SK-N-SH (cell line): ENCODE measurements around the gene EIF1. TPM values are rescaled to one million over a fixed set of nuclear protein-coding genes. Genes with fewer than 3 reads are reported as not detected.

ENCODE experiments used
- CTCF ChIA-PET: fragments of 300-600, 350-600 bp; formaldehyde crosslinking; extraction: SDS; loops from one replicate; lab custom pipeline; 2021; lab: Yijun Ruan, JAX
- POLR2A ChIA-PET: fragments of 350-600 bp; sonication (Branson Sonifier 250); formaldehyde crosslinking; extraction: SDS; loops from one replicate; lab custom pipeline; 2020; ENCODE audit warnings: antibody characterized with exemption, inconsistent platforms; lab: Yijun Ruan, JAX
- DNase-seq: peaks from one replicate; pipeline ENCODE4 v3.0.0; 2012
- H2AFZ ChIP-seq: fragments of 200-600 bp; sonication (generic); 2 replicates; pipeline ENCODE4 v1.8.1; 2016; ENCODE audit warnings: antibody characterized with exemption, mild to moderate bottlenecking, low read depth
- H3F3A ChIP-seq: fragments of 200-600 bp; sonication (generic); replicated peaks from 2 replicates; pipeline ENCODE3; 2016; ENCODE audit warnings: antibody characterized with exemption, mild to moderate bottlenecking; ENCODE audit not compliant: insufficient read depth
- H3K27ac ChIP-seq, 2 experiments: fragments of 200-500 bp in 1 of 2; fragments of 200-600 bp in 1 of 2; sonication (Bioruptor generic) in 1 of 2; sonication (generic), shearing (Covaris generic) in 1 of 2; 2 replicates each; pipeline versions ENCODE4 v1.5.1 to v1.6.1; 2014 to 2016; ENCODE audit warnings: low read depth in 2 of 2, inconsistent platforms in 1 of 2, low read length in 1 of 2, mild to moderate bottlenecking in 1 of 2, mixed read lengths in 1 of 2
- H3K27me3 ChIP-seq: fragments of 200-600 bp; sonication (generic), shearing (Covaris generic); 2 replicates; pipeline ENCODE4 v1.6.1; 2016; ENCODE audit warnings: mixed run types; ENCODE audit not compliant: insufficient read depth
- H3K36me3 ChIP-seq, 2 experiments: fragments of 200-500 bp in 1 of 2; fragments of 200-600 bp in 1 of 2; sonication (Bioruptor generic) in 1 of 2; sonication (generic) in 1 of 2; replicated peaks in 1 of 2; 2 replicates each; pipeline versions ENCODE3 to v1.5.1; 2014 to 2016; ENCODE audit warnings: low read length in 1 of 2, mild to moderate bottlenecking in 1 of 2; ENCODE audit not compliant: insufficient read depth in 2 of 2, control insufficient read depth in 1 of 2
- H3K4me1 ChIP-seq, 2 experiments: fragments of 200-500 bp in 1 of 2; fragments of 200-600 bp in 1 of 2; sonication (Bioruptor generic) in 1 of 2; sonication (generic), shearing (Covaris generic) in 1 of 2; 2 replicates each; pipeline versions ENCODE4 v1.5.1 to v1.6.1; 2014 to 2016; ENCODE audit warnings: low read depth in 1 of 2, low read length in 1 of 2, mixed run types in 1 of 2; ENCODE audit not compliant: insufficient read depth in 2 of 2, control insufficient read depth in 1 of 2
- H3K4me2 ChIP-seq: fragments of 200-600 bp; sonication (generic), shearing (Covaris generic); 2 replicates; pipeline ENCODE4 v1.6.1; 2017; ENCODE audit warnings: mixed run types
- H3K4me3 ChIP-seq, 2 experiments: fragments of 200-500 bp in 1 of 2; fragments of 200-600 bp in 1 of 2; sonication (Bioruptor generic) in 1 of 2; sonication (generic), shearing (Covaris generic) in 1 of 2; 2 replicates each; pipeline versions ENCODE4 v1.5.1 to v1.8.1; 2014 to 2016; ENCODE audit warnings: low read depth in 2 of 2, inconsistent platforms in 1 of 2, low read length in 1 of 2, mild to moderate bottlenecking in 1 of 2, mixed read lengths in 1 of 2, moderate library complexity in 1 of 2
- H3K79me2 ChIP-seq: fragments of 200-600 bp; sonication (generic); 2 replicates; pipeline ENCODE4 v1.8.1; 2017; ENCODE audit warnings: mild to moderate bottlenecking; ENCODE audit not compliant: insufficient read depth
- H3K9ac ChIP-seq: fragments of 200-600 bp; sonication (generic); 2 replicates; pipeline ENCODE4 v1.6.1; 2017; ENCODE audit warnings: mixed run types
- H3K9me2 ChIP-seq: fragments of 200-600 bp; sonication (generic); 2 replicates; pipeline ENCODE4 v1.6.1; 2017; ENCODE audit warnings: mixed run types
- H3K9me3 ChIP-seq: fragments of 200-600 bp; sonication (generic); 2 replicates; pipeline ENCODE4 v1.6.1; 2017; ENCODE audit warnings: mixed run types, mild to moderate bottlenecking, moderate library complexity
- H4K20me1 ChIP-seq: fragments of 200-600 bp; sonication (generic); 2 replicates; pipeline ENCODE4 v1.6.1; 2017; ENCODE audit warnings: mild to moderate bottlenecking, mixed run types; ENCODE audit not compliant: insufficient read depth
- CHD2 ChIP-seq: fragments of 150-350 bp; IDR thresholded peaks from 2 replicates; pipeline ENCODE4 v1.6.1; 2018; ENCODE audit warnings: low read length; ENCODE audit not compliant: partially characterized antibody
- ELF1 ChIP-seq: IDR thresholded peaks from 2 replicates; pipeline ENCODE4 v1.4.0; 2012
- EP300 ChIP-seq, 2 experiments: IDR thresholded peaks; 2 replicates each; pipeline versions ENCODE4 v1.4.0 to v1.6.1; 2012; ENCODE audit warnings: borderline replicate concordance in 1 of 2, low read depth in 1 of 2, low read length in 1 of 2
- FOSL2 ChIP-seq: IDR thresholded peaks from 2 replicates; pipeline ENCODE4 v1.4.0; 2012; ENCODE audit warnings: low read depth, mild to moderate bottlenecking, moderate library complexity, borderline replicate concordance
- FOXJ3 ChIP-seq: sonication (generic); formaldehyde crosslinking; IDR thresholded peaks from 2 replicates; pipeline ENCODE4 v1.5.1; 2020; ENCODE audit warnings: mild to moderate bottlenecking, missing genetic modification reagents
- GATA2 ChIP-seq: sonication (generic); formaldehyde crosslinking; IDR thresholded peaks from 2 replicates; pipeline ENCODE4 v1.5.0; 2020; ENCODE audit warnings: mild to moderate bottlenecking, missing genetic modification reagents
- NFIC ChIP-seq: IDR thresholded peaks from 2 replicates; pipeline ENCODE4 v1.4.0; 2012; ENCODE audit warnings: borderline replicate concordance
- NRF1 ChIP-seq: IDR thresholded peaks from 2 replicates; pipeline ENCODE4 v1.6.1; 2012; ENCODE audit warnings: low read depth, mild to moderate bottlenecking, low read length
- PBX3 ChIP-seq: IDR thresholded peaks from 2 replicates; pipeline ENCODE4; 2012
- POLR2AphosphoS5 ChIP-seq: IDR thresholded peaks from 2 replicates; pipeline ENCODE4 v1.6.1; 2012; ENCODE audit warnings: low read depth, low read length
- RAD21 ChIP-seq: IDR thresholded peaks from 2 replicates; pipeline ENCODE4 v1.6.1; 2012; ENCODE audit warnings: mild to moderate bottlenecking, low read length
- RCOR1 ChIP-seq: fragments of 150-350 bp; IDR thresholded peaks from 2 replicates; pipeline ENCODE4 v1.6.1; 2017; ENCODE audit warnings: antibody characterized with exemption, low read length
- RFX5 ChIP-seq: IDR thresholded peaks from 2 replicates; pipeline ENCODE4 v1.6.1; 2012; ENCODE audit warnings: mild to moderate bottlenecking, improper control_type of control experiment, low read length
- RXRA ChIP-seq: IDR thresholded peaks from 2 replicates; pipeline ENCODE4 v1.4.0; 2012; ENCODE audit warnings: low read depth, mild to moderate bottlenecking, borderline replicate concordance
- SIN3A ChIP-seq: IDR thresholded peaks from 2 replicates; pipeline ENCODE4 v1.6.1; 2012; ENCODE audit warnings: low read depth, mild to moderate bottlenecking, low read length, moderate library complexity, borderline replicate concordance
- SMC3 ChIP-seq: IDR thresholded peaks from 2 replicates; pipeline ENCODE4 v1.6.1; 2012; ENCODE audit warnings: low read depth, low read length, improper control_type of control experiment
- TEAD4 ChIP-seq: IDR thresholded peaks from 2 replicates; pipeline ENCODE4 v1.4.0; 2012; ENCODE audit warnings: mild to moderate bottlenecking, borderline replicate concordance; ENCODE audit not compliant: insufficient read depth
- USF1 ChIP-seq: IDR thresholded peaks from 2 replicates; pipeline ENCODE4 v1.4.0; 2012; ENCODE audit warnings: low read depth, borderline replicate concordance
- ZBTB33 ChIP-seq: IDR thresholded peaks from 2 replicates; pipeline ENCODE4 v1.4.0; 2012; ENCODE audit warnings: low read depth, borderline replicate concordance
- WGBS: methylation state at CpG from one replicate; pipeline ENCODE4 v1.1.6; 2017; ENCODE audit warnings: low lambda C conversion rate; 5-methylcytosine and 5-hydroxymethylcytosine counted together
- polyA plus RNA-seq, 3 experiments: library from polyadenylated mRNA; depleted of rRNA; stranded (reverse); fragments of >200 nt; gene quantifications; 2 replicates each; pipeline ENCODE4 v1.2.3, GENCODE V29; 2012
- TF ChIP-seq, protein P1 (sequence below): fragments of 150-350 bp; IDR thresholded peaks from 2 replicates; pipeline ENCODE4 v1.6.1; 2017; ENCODE audit warnings: antibody characterized with exemption, low read length, low read depth, borderline replicate concordance
- TF ChIP-seq, protein P2 (sequence below): fragments of 200-600 bp; sonication (generic); IDR thresholded peaks from 2 replicates; pipeline ENCODE4 v1.6.1; 2017; ENCODE audit warnings: antibody characterized with exemption, mild to moderate bottlenecking, moderate library complexity
- TF ChIP-seq, protein P3 (sequence below): IDR thresholded peaks from 2 replicates; pipeline ENCODE4 v1.4.0; 2012; ENCODE audit warnings: low read depth
- TF ChIP-seq, protein P4 (sequence below): fragments of 150-350 bp; IDR thresholded peaks from 2 replicates; pipeline ENCODE4 v1.6.1; 2016; ENCODE audit warnings: mild to moderate bottlenecking, low read depth, low read length

The EIF1 gene
- polyA plus RNA-seq, 1 of the 3 experiments (the other 2 are of a cell fraction): 300 TPM

GRCh38 chr17:41695954-41696757 lies 7.5 kb downstream of the EIF1 start:
- ChIA-PET POLR2A (interaction anchor here (0.6 to 1.0 kb wide), 3 partner anchors 9 to 1396 kb away, joined by 3 to 4 read pairs (median 3); no protein-coding TSS in a partner anchor), CTCF (interaction anchor here (0.6 to 3.1 kb wide), 33 partner anchors 11 to 1249 kb away, joined by 3 to 125 read pairs (median 4); partner anchors contain the start of genes GAST, JUP and P3H4)
- H3K27me3 ChIP-seq: no peaks in the 10 kb centered on the region
- H3K9ac ChIP-seq: no peak overlapping the region
- H3K27ac ChIP-seq: no peak overlapping the region
- H2AFZ ChIP-seq: no peak overlapping the region
- H3K9me3 ChIP-seq: no peaks in the 10 kb centered on the region
- peaks cover 21 to 35% of the 10 kb centered on the region in 2 experiments for H3K36me3 ChIP-seq
- no peaks in the 10 kb centered on the region for H3K9me2 ChIP-seq
- peaks cover 23% of the 10 kb centered on the region for H4K20me1 ChIP-seq
- H3K4me1 ChIP-seq: peaks cover under 1 to 2% of the 10 kb centered on the region in 2 experiments; a peak in 2 of 4 replicates
- peak overlapping the region in 1 of 2 experiments; percentile 4; a peak in 1 of 4 replicates for H3K4me3 ChIP-seq
- H3K4me2 ChIP-seq: no peak overlapping the region
- WGBS: 36% methylated on average over 11 of the region's 11 CpGs
- peaks cover 53% of the 10 kb centered on the region for H3F3A ChIP-seq
- DNase-seq: peak; percentile 73
- peaks cover 5% of the 10 kb centered on the region for H3K79me2 ChIP-seq
- TF ChIP-seq, protein P1, sequence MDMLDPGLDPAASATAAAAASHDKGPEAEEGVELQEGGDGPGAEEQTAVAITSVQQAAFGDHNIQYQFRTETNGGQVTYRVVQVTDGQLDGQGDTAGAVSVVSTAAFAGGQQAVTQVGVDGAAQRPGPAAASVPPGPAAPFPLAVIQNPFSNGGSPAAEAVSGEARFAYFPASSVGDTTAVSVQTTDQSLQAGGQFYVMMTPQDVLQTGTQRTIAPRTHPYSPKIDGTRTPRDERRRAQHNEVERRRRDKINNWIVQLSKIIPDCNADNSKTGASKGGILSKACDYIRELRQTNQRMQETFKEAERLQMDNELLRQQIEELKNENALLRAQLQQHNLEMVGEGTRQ: no peak
- TF ChIP-seq RAD21 (peak; percentile 52), CHD2 (no peak), EP300 (IDR thresholded peaks at IDR 0.05; ENCODE audit: borderline replicate concordance in 1 of 2, low read depth in 1 of 2, low read length in 1 of 2) (no peak), ZBTB33 (no peak), FOSL2 (no peak), GATA2 (CRISPR knock-in tag) (no peak), ELF1 (peak; percentile 72), NFIC (no peak), POLR2AphosphoS5 (no peak), RXRA (no peak), USF1 (no peak), RFX5 (no peak), NRF1 (no peak), TEAD4 (no peak), SIN3A (no peak), FOXJ3 (CRISPR knock-in tag) (no peak), PBX3 (no peak), SMC3 (peak; percentile 41; the same call in 1 of the 2 replicates), RCOR1 (no peak)
- TF ChIP-seq, protein P2, sequence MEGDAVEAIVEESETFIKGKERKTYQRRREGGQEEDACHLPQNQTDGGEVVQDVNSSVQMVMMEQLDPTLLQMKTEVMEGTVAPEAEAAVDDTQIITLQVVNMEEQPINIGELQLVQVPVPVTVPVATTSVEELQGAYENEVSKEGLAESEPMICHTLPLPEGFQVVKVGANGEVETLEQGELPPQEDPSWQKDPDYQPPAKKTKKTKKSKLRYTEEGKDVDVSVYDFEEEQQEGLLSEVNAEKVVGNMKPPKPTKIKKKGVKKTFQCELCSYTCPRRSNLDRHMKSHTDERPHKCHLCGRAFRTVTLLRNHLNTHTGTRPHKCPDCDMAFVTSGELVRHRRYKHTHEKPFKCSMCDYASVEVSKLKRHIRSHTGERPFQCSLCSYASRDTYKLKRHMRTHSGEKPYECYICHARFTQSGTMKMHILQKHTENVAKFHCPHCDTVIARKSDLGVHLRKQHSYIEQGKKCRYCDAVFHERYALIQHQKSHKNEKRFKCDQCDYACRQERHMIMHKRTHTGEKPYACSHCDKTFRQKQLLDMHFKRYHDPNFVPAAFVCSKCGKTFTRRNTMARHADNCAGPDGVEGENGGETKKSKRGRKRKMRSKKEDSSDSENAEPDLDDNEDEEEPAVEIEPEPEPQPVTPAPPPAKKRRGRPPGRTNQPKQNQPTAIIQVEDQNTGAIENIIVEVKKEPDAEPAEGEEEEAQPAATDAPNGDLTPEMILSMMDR: peak; percentile 90
- TF ChIP-seq, protein P3, sequence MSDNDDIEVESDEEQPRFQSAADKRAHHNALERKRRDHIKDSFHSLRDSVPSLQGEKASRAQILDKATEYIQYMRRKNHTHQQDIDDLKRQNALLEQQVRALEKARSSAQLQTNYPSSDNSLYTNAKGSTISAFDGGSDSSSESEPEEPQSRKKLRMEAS: no peak
- TF ChIP-seq, protein P4, sequence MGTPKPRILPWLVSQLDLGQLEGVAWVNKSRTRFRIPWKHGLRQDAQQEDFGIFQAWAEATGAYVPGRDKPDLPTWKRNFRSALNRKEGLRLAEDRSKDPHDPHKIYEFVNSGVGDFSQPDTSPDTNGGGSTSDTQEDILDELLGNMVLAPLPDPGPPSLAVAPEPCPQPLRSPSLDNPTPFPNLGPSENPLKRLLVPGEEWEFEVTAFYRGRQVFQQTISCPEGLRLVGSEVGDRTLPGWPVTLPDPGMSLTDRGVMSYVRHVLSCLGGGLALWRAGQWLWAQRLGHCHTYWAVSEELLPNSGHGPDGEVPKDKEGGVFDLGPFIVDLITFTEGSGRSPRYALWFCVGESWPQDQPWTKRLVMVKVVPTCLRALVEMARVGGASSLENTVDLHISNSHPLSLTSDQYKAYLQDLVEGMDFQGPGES: no peak
